GM21526 (cell line): ENCODE data around the gene SZT2.

Experiments
- ATAC-seq: cut with Tn5 transposase; IDR thresholded peaks from one replicate; pipeline ENCODE4 v1.9.1; 2021; ENCODE audit warnings: moderate library complexity; ENCODE audit not compliant: unreplicated experiment, low FRiP score

SZT2 gene

DNA sequence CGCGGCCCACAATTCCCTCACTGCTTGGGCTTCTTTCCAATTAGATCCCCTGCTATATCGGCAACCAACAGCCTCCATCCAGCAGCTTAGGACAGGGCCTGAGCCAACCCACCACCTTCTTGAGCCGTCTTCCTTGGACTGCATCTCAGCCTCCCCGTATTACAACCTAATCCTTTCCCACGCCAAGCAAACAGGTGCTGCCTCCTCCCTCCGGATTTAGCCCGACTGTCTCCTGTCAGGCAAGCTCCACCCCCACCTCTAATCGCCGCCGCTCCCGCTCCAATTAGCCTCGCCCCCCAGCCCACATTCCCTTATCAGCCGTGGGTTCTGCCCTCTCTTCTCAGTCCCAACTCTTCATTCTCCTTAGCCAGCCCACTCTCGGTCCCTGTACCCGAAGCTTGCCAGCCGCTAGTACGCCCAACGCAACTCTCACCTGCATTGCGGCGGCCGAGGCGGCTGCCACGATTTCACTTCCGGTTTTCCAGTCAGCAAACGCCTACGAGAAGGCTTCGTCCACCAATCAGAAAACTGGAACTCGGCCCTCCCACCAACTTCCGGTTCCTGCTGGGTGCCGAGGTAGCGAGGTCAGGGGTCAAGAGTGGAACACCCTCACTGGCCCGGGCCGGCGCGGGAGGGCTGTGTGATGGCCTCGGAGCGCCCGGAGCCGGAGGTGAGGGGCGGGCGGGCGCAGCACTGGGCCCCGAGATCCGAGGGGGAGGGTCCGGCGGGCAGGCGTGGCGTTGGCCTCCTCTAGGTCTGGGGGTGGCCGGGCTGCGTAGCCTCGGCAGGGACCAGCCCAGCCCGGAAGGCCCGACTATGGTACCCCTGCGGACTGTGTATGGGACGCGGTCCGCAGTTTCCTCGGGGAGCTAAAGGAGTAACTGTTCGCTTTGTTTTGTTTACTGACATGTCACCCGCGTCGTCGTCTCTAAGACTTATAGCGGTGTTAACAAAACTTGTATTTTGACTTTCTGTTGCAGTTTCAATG is at the start of gene SZT2, which contains the start of gene MED8:
Gene SZT2, plus strand, starts transcription at position 574 of the 988 bp plus-strand sequence. Its CDS starts 70 bp downstream, at position 644.
Gene MED8, minus strand, starts transcription at position 475 of the 988 bp plus-strand sequence. Its CDS starts 36 bp downstream, at position 439.
- peak; percentile 78 for ATAC-seq

DNA sequence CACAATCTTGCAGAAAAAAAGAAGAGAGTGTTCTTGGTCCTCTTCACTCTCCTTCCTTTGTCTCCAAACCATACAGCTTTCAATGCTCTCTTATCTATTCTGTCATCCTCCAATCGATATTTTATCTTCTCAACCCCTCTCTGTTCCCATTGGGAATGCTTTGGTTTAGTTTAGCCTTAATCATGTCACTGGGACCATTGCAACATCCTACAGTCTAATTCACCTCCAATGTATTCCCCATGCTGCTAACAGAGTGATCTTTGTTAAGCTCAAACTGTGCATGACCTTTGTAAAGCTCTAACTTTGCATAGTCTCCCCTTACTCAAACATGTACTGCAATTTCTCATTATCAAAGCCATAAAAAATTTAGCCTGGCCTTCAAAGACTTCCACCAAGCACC is 49.1 kb upstream of the SZT2 start:
- ATAC-seq, result no peak

DNA sequence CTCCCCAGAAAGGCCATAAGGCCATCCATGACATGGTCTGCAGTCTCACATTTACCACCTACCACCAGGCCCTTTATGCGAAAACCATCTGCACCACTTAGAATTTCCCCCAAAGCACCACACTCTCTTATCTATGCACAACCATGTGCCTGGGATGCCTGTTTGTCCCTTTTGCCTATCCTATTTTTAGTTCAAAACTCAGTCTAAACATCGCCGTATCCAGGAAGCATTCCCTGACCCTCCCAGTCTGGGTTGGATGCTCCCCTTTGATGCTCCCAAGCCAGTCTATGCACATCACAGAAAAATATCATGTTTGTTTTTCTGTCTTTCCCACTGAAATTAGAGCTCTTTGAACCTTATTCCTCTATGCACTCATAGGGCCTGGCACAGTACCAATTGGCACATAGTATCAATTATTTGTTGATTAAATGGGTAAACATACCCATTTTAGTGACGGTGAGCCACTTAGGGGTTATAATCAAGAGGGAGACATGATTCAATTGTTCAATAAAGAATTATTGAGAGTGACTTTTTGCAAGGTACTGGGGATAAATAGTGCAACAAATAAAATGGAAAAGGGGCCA is 45.3 kb upstream of the SZT2 start:
- ATAC-seq, result no peak

DNA sequence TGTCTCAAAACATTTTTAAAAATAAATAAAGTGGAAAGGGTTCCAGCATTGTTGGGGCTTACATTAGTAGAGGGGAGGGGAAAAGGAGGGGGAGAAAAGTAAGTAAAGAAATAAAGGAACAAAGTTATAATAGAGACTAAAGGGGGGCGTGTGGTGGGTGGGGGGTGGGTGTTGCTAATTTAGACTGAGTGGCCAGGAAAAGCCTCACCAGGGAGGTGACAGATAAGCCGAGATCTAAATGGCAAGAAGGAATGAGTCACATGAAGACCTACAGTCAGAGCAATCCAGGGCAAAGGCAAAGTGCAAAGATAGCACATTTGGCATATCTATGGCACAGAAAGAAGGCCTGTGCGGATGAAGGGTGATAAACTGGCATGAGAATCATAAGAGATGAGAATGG is 44.6 kb upstream of the SZT2 start:
- no peak for ATAC-seq

DNA sequence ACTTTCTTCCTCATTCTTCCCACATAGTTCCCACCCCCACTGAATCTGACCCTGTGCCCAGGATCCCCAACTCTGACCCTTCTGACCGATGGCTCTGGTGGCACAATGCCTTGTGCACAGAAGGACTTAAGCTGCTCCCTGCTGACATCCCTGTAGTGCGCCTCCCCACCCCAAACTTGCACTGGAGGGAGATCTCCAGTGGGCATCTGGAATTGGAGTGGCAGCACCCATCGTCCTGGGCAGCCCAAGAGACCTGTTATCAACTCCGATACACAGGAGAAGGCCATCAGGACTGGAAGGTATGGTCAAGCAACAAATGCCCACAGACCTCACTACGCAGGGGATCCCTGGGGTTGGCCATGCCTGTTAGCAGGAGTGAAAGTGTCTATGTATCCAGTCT is 43.1 kb upstream of the SZT2 start:
- ATAC-seq, result no peak

DNA sequence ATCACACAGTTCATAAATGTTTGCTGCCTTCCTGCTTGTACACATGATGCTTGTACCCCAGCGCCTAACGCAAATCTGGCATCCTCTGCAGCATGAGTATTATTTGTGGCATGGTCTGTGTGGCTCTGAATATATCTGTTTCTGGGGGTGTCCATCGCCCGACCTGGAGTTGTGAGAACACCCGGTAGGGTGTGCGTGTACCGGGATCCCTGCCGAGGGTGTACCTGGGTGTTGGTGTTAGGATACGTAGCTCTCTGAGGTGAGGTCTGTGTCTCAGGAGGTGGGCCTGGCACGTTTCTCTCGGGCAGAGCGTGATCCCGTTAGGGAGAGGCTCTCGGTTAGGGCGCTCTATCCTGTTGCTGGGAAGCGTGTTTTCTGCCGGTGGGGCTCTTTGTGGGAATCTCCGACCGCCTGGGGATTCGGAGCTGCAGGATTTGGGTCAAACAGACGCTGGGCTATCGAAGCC is 41.3 kb upstream of the SZT2 start:
- ATAC-seq, result no peak

DNA sequence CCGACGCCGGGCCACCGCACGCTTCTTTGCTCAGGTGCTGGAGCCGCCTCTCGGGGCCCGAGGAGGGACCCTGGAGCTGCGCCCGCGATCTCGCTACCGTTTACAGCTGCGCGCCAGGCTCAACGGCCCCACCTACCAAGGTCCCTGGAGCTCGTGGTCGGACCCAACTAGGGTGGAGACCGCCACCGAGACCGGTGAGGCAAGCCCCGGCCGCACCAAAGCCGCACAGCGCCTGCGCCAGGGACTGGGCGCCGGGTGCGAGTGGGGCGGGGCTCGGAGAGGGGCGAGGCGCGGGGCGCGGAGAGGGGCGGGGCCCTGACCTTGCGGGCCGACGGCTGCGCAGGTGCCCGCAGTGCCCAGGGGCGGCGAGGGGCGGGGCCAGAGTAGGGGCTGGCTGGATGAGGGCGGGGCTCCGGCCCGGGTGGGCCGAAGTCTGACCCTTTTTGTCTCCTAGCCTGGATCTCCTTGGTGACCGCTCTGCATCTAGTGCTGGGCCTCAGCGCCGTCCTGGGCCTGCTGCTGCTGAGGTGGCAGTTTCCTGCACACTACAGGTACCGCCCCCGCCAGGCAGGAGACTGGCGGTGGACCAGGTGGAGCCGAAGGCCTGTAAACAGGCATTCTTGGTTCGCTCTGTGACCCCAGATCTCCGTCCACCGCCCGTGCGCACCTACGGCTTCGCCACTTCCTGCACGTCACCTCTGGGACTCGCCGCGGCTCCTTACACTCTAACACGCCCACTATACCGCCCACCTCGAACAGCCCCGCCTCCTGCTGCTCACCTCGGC is 40.7 kb upstream of the SZT2 start:
- ATAC-seq, result no peak

DNA sequence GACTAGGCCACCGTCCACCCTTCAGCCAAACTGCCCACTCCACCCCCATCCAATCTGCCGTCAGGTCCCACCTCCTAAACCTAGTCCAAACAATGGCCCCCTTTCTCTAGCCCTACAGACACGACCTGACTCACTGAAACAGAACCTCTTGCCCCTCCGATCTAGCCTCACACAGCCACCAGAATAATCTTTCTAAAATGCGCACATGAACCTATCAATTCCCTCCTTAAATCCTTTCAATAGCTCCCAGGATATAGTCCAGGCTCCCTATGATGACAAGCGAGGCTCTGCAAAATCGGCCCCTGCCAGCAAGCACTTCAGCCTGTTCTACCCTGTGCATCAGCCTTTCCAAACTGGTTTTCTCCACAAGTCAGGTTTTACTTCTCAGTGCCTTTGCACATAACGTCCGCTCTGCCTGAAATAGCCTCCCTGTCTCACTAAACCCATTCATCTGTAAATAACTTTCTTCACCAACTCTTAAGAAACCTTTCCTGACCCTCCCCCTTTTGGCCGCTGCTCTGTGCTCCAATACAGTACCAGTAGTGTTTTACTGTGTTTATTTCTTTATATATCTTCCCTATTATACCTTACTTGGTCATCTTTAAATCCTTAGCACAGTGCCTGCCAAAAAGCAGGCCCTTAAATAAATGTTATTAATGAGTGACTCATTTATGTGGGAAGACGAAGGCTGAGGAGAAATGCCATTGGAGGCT is 39.9 kb upstream of the SZT2 start:
- ATAC-seq, result no peak

DNA sequence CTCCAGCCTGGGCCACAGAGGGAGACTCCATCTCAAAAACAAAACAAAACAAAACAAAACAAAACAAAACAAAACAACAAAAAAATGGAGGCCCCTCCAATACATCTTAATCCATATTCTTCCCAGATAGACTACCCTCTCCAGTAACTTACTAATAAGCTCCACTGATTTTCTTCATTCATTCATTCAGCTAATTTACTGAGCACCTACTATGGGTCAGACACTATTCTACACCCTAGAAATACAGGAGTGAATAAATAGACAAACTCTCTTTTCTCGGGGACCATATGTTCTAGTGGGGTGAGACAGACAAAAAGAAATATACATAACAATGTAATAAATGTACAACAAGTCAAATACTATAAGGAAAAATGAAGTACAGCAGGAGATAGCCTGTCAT is 38.7 kb upstream of the SZT2 start:
- ATAC-seq, result no peak

DNA sequence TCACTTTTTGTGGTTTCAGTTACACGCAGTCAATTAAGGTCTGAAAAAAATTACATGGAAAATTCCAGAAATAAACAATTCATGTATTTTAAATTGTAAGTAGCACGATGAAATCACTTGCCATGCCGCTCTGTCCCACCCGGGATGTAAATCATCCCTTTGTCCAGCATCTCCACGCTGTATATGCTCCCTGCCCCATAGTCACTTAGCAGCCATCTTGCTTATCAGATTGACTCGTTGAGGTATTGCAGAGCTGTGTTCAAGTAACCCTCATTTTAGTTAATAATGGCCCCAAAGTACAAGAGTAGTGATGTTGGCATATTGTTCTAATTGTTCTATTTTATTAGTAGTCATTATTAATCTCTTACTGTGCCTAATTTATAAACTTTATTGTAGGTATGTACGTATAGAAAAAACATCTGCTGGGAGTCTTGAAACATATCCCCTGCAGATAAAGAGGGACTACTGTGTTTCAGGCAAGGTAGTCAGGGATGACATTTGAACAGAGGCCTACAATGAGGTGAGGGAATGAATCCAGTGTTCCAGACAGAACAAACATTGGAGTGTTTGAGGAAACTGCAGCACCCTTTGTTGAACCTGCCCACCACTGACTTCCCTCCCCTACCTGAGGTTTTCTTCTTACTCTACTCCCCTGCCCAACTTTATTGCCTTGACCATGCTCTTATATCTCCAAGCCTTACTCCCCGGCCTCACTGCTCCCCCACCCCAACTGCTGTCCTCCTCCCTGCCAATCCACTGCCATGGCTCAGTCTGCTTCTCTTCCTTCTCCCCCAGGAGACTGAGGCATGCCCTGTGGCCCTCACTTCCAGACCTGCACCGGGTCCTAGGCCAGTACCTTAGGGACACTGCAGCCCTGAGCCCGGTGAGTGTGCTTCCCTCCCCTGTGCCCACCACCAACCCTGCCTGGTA is 38.0 kb upstream of the SZT2 start:
- ATAC-seq, result no peak

DNA sequence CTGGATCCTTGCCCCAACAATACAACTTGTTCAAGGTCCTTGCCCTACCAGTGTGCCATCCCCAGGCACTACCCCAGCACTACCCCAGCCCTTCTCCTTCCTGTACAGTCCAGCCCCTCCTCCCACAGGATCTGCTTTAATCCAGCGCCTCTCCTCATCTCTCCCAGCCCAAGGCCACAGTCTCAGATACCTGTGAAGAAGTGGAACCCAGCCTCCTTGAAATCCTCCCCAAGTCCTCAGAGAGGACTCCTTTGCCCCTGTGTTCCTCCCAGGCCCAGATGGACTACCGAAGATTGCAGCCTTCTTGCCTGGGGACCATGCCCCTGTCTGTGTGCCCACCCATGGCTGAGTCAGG is 37.4 kb upstream of the SZT2 start:
- no peak for ATAC-seq

DNA sequence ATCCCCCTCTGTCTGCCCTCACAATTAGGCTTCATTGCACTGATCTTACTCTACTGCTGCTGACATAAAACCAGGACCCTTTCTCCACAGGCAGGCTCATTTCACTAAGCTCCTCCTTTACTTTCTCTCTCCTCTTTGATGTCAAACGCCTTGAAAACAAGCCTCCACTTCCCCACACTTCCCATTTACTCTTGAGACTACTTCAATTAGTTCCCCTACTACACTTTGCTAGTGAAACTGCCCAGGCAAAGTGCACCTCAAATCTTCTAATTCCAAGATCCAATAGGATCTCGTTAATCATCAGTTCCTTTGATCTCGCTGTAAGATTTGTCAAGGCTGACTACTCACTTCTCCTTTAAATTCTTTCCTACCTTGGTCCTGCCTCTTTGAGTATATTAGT is 36.8 kb upstream of the SZT2 start:
- ATAC-seq, result no peak

DNA sequence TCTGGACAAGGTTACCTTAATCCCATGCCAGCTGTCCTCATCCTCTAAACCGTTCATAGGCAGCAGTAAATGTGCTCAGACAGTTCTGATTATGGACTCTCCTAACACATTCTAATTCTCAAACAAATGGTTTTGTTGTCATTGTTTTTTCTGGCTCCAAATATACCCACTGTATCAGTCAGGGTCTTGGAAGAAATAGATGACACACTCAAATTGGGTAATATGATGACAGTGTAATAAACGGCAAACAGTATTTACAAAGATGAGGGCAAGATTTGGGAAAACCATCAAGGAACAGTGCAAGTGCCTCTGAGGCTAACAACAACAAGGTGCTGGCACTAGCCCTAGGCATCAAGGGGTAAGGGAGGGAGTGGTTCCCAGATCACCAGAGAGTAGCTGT is 35.2 kb upstream of the SZT2 start:
- no peak for ATAC-seq

DNA sequence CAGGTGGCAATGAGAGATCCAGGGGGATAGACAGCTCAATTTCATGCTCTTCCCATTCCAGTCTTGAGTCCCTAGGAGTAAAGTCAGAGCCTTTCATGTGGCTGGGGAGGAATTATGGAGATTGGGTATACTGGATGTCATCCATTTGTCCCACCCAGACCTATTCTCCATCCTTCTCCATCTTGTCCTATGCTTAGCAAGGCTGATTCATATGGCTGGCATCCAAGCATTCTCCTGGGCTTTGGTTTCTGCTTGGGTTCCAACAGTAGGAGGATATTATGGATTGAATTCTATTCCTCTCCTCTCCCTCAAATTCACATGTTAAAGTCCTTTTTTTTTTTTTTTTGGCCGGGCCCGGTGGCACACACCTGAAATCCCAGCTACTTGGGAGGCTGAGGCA is 34.8 kb upstream of the SZT2 start:
- no peak for ATAC-seq

DNA sequence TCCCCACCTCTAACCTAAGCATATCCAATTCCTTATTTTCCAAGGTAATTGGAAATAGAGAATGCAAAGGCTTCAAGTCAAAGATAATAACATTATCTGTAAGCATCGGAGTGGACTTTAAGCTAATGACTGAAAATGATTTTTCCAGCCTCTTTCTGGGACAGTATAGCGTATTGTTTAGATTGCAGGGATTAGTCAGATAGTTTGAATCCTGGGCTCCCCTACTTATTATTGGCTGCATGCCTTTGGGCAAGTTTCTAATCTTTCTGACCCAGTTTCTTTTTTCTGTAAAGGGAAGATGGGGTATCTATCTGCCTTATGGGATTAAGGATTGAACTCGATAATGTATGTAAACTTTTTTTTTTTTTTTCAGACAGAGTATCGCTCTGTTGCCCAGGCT is 32.4 kb upstream of the SZT2 start:
- no peak for ATAC-seq

DNA sequence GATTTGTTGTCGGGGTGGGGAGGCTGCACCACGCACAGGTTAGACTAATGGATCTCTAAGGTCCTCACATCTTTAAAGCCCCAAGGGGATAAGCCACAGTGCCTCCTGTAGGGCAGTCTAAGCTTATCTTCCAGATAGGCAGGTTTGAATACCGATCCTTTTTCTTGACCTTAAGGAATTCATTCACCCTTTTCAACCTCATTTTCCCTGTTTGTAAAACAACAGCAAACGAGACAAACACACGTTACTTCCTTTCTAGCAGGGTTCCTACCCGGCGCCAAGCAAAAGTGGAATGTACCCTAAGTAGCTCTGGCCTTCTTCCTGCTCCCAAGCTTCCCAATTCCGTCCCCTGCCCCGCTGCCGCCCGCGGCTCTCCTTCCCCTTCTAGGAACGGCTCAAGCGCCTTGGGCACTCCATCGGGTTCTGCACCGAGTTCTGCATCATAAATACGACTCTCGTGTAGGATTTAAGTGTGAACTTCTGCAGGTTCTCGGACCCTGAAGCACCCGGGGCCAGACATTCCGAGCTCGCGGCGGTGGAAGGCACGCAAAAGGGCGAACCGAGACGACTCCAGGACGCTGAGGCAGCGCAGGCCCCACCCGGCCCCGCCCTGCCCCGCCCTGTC is 31.5 kb upstream of the SZT2 start:
- ATAC-seq, result no peak

DNA sequence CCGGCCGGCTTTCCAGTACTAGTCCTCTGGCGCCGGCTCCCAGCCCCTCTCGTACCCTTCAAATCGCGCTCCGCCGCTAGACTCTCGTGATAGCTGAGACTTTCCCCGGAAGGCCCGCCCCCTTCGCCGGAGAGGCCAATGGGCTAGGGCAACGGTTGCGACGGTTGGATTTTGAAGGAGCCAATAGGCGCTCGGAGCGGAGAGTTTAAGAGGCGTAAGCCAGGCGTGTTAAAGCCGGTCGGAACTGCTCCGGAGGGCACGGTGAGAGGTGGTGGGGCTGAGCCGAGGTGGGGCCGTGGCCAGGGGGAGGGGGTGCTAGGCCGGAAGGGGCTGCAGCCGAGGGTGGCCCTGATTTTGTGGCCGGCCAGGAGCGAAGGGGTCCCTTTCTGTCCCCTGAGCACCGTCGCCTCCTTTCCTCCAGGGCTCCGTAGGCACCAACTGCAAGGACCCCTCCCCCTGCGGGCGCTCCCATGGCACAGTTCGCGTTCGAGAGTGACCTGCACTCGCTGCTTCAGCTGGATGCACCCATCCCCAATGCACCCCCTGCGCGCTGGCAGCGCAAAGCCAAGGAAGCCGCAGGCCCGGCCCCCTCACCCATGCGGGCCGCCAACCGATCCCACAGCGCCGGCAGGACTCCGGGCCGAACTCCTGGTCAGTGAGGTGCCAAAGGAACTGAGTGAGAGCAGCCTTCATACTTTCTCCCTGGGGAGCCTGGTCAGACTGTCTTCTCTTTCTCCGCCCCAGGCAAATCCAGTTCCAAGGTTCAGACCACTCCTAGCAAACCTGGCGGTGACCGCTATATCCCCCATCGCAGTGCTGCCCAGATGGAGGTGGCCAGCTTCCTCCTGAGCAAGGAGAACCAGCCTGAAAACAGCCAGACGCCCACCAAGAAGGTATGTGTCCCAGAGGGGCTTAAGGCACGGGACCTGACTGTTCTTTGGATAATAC is 30.7 kb upstream of the SZT2 start, which contains the start of gene CDC20:
Gene CDC20, plus strand, starts transcription at position 236 of the 948 bp plus-strand sequence. Its CDS starts 235 bp downstream, at position 471.
- peak; percentile 91 for ATAC-seq

DNA sequence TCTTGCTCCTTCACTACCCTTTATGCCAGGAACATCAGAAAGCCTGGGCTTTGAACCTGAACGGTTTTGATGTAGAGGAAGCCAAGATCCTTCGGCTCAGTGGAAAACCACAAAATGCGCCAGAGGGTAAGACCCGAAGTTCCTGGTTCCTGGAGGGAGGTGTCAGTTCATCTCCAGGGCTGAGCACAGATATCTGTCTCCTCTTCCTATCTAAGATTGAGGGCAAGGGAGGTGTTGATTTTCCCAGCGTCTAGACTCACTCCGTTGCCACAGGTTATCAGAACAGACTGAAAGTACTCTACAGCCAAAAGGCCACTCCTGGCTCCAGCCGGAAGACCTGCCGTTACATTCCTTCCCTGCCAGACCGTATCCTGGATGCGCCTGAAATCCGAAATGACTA is 30.0 kb upstream of the SZT2 start:
- ATAC-seq, result no peak
